BLaER1 treated with 17β-estradiol and CSF1 and Interleukin-3, amounts not matched to agents 10 nM and 100 nM (cell line): Measurements from ENCODE around the gene HTR6.

Source experiments
- H3K27ac ChIP-seq, 11 experiments: shearing (Covaris generic); formaldehyde crosslinking; 2 replicates each; pipeline ENCODE4 v1.8.1; 2022
- H3K27me3 ChIP-seq, 11 experiments: shearing (Covaris generic); formaldehyde crosslinking; 2 replicates each; pipeline ENCODE4 v1.8.1; 2022
- H3K36me3 ChIP-seq, 11 experiments: shearing (Covaris generic); formaldehyde crosslinking; 2 replicates each; pipeline ENCODE4 v1.8.1; 2022
- H3K4me1 ChIP-seq, 10 experiments: shearing (Covaris generic); formaldehyde crosslinking; 2 replicates each; pipeline ENCODE4 v1.8.1; 2022
- H3K4me2 ChIP-seq, 11 experiments: shearing (Covaris generic); formaldehyde crosslinking; 2 replicates each; pipeline ENCODE4 v1.8.1; 2022
- H3K4me3 ChIP-seq, 10 experiments: shearing (Covaris generic); formaldehyde crosslinking; 2 replicates each; pipeline ENCODE4 v1.8.1; 2022
- H3K9ac ChIP-seq, 11 experiments: shearing (Covaris generic); formaldehyde crosslinking; 2 replicates each; pipeline ENCODE4 v1.8.1; 2022
- H3K9me3 ChIP-seq, 11 experiments: shearing (Covaris generic); formaldehyde crosslinking; replicated peaks in 1 of 11; 2 replicates each; pipeline ENCODE4 v1.8.1; 2022
- H4K20me1 ChIP-seq, 11 experiments: shearing (Covaris generic); formaldehyde crosslinking; 2 replicates each; pipeline ENCODE4 v1.8.1; 2022
- Cebpa-rat ChIP-seq, 11 experiments: shearing (Covaris generic); IDR thresholded peaks; 2 replicates each; pipeline ENCODE4 v1.8.1; 2022

Gene HTR6

DNA sequence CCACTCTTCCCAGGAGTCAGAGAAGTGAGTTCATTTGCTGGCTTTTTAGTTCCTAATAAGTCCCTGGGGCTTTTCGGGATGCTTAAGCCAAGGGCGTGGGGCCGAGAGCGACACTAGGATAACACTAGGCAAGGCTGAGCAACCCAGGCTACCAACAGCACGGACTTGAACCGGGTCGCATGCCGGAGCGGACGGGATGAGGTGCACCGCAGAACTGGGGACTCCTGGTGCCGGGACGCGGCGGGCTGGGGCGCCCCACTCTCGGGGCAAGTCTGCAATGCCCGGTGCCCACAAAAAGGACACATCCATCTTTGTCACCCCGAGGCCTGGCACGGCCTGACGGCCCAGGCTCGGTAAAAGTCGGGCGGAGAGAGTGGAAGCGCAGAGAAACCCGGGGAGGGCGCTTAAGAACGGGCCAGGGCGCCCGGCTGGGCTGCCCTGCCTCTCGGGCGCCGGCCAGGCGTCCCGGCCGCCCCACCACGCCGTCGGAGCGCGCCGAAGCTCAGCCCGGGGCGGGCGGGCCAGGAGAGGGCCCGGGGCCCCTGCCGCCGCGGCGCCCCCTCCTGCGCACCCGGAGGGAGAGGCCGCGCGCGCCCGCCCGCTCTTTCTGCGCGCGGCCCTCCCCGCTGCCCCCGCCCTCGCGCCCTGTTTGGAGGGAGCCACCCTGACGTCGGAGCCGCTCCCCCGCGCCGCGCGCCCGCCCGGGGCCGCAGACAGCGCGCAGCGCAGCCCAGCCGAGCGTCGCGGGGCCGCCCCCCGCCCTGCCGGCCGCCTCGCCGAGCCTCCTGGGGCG, 20.9 kb upstream of the HTR6 start, which contains the start of gene NBL1:
NBL1 (plus strand) TSS at position 710 of the 793 bp plus-strand sequence. CDS start 10,720 bp downstream, outside the sequence.
- peaks cover 0 to 51% (median 29%) of the 10 kb centered on the region in 11 experiments; a peak in 17 of 22 replicates for H4K20me1 ChIP-seq
- H3K36me3 ChIP-seq = no peaks in the 10 kb centered on the region
- peaks cover 57 to 83% (median 72%) of the 10 kb centered on the region in 11 experiments for H3K27me3 ChIP-seq
- peaks cover 0 to 27% (median 15%) of the 10 kb centered on the region in 10 experiments; a peak in 16 of 20 replicates for H3K4me1 ChIP-seq
- TF ChIP-seq Cebpa-rat (IDR thresholded peaks at IDR 0.05) = no peak
- no peaks in the 10 kb centered on the region for H3K9me3 ChIP-seq
- peak within 1 kb of the TSS; percentile 68 to 82 (median 77) for H3K9ac ChIP-seq
- peak within 1 kb of the TSS in 10 of 11 experiments; percentile 25 to 60 (median 48); a peak in 18 of 22 replicates for H3K27ac ChIP-seq
- H3K4me2 ChIP-seq = peak within 1 kb of the TSS; percentile 86 to 100 (median 95)
- peak within 1 kb of the TSS; percentile 76 to 83 (median 80) for H3K4me3 ChIP-seq

GRCh38 chr1:19644395-19644680, 20.3 kb upstream of the HTR6 start:
- Histone ChIP-seq H3K36me3 (no peaks in the 10 kb centered on the region), H3K4me1 (peaks cover 0 to 27% (median 15%) of the 10 kb centered on the region in 10 experiments; a peak in 16 of 20 replicates), H3K9me3 (no peaks in the 10 kb centered on the region), H3K27me3 (peaks cover 57 to 83% (median 72%) of the 10 kb centered on the region in 11 experiments), H4K20me1 (peaks cover 0 to 51% (median 29%) of the 10 kb centered on the region in 11 experiments; a peak in 17 of 22 replicates), H3K4me2 (peak overlapping the region; percentile 86 to 100 (median 95)), H3K9ac (peak overlapping the region; percentile 68 to 82 (median 77)), H3K4me3 (peak overlapping the region; percentile 76 to 83 (median 80)), H3K27ac (peak overlapping the region in 10 of 11 experiments; percentile 25 to 60 (median 48); a peak in 18 of 22 replicates)
- TF ChIP-seq Cebpa-rat (IDR thresholded peaks at IDR 0.05) = no peak

DNA sequence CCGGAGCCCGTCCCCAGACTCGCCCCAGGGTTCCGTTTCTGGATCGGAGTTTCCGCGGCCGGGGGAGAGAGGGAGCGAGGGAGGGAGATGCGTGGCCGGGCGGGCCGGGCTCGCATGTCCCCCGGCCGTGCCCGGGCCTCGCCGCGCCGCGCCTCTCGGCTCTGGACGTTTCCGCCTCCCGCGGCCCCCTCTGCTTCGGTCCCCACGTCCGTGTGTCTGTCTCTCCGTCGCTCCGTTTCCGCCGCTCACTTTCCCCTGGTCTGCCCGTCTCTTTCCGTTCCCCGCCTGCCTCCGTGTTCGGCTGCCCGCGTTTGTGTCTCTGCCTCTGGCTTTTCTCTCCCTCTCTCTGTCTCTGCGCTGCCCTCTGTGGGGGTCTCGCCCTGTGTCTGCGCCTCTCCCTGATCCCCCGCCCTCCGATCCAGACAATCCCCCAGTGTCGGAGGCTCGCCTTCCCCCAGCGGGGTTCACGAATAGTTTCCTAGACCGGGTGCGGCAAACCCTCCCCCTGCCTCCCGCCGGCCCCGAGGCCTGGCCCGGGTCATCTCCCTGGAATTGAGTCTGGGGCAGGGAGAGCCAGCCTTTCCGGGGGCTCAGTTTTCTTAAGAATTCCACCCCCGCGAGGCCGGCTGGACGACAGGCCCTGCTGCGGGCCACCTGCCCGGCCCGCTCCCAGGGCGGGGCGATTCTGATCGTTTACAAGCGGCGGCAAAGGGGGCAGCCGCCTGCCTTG, 19.8 kb upstream of the HTR6 start:
- no peak for TF ChIP-seq Cebpa-rat (IDR thresholded peaks at IDR 0.05)
- Histone ChIP-seq H3K4me3 (peak overlapping the region; percentile 76 to 83 (median 80)), H3K4me1 (peaks cover 0 to 27% (median 15%) of the 10 kb centered on the region in 10 experiments; a peak in 16 of 20 replicates), H3K9ac (peak overlapping the region; percentile 68 to 82 (median 77)), H3K36me3 (no peaks in the 10 kb centered on the region), H3K27me3 (peaks cover 57 to 83% (median 72%) of the 10 kb centered on the region in 11 experiments), H3K4me2 (peak overlapping the region; percentile 86 to 100 (median 95)), H4K20me1 (peaks cover 0 to 51% (median 29%) of the 10 kb centered on the region in 11 experiments; a peak in 17 of 22 replicates), H3K27ac (peak overlapping the region in 10 of 11 experiments; percentile 25 to 60 (median 48); a peak in 18 of 22 replicates), H3K9me3 (no peaks in the 10 kb centered on the region)

DNA sequence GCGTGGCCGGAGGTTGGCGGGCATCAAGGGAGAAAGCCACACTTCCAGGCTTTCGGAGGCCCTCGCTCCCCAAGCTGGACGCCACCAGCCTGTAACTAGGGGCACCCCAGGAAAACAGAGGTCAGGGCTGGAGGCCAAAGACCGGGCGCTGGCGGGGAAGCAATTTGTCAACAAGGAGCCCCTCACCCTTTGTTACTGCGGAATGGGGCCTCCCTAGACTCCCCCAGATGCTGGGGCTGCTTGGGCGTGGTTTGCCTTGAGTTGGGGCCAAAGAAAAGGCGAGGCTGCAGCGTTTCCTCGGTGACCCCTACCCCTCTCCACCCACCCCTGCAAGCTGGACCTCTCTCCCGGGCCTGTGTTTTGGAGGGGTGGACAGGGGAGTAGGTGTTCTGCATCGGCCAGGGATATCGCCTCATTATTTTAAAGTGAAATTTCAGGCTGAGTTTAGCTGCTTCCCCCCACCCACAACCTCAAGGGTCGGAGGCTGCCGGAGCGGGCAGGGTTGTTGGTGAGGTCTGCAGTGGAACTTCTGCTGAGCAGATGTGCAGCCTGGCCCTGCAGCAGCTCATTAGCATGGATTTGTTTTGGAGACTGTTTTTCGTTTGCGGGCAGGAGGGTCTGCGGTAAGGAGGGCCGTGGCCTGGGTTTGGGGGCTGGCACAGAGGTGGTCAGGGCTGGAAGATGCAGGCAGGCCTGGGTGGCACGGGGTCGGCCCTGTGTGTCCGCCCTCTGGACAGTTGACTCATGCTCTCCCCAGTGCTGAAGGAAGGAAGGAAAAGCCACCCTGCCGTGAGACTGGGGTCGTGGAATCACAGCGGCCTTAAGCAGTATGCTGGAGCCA, 19.0 kb upstream of the HTR6 start:
- no peaks in the 10 kb centered on the region for H3K9me3 ChIP-seq
- peaks cover 0 to 56% (median 34%) of the 10 kb centered on the region in 11 experiments; a peak in 17 of 22 replicates for H4K20me1 ChIP-seq
- H3K4me2 ChIP-seq = peak overlapping the region; percentile 86 to 100 (median 95)
- H3K9ac ChIP-seq = peak overlapping the region in 6 of 11 experiments; percentile 68 to 82 (median 76); a peak in 5 of 22 replicates
- H3K4me1 ChIP-seq = peaks cover 0 to 27% (median 15%) of the 10 kb centered on the region in 10 experiments; a peak in 16 of 20 replicates
- no peaks in the 10 kb centered on the region for H3K36me3 ChIP-seq
- H3K27ac ChIP-seq = no peak overlapping the region
- H3K4me3 ChIP-seq = peak overlapping the region; percentile 76 to 83 (median 80); a peak in 17 of 20 replicates
- TF ChIP-seq Cebpa-rat (IDR thresholded peaks at IDR 0.05) = no peak
- peaks cover 57 to 78% (median 72%) of the 10 kb centered on the region in 11 experiments for H3K27me3 ChIP-seq

GRCh38 chr1:19646377-19647319, 18.0 kb upstream of the HTR6 start:
- H3K4me1 ChIP-seq = peaks cover 0 to 27% (median 15%) of the 10 kb centered on the region in 10 experiments; a peak in 16 of 20 replicates
- TF ChIP-seq Cebpa-rat (IDR thresholded peaks at IDR 0.05) = no peak
- H3K4me2 ChIP-seq = peak overlapping the region in 4 of 11 experiments; percentile 2 to 95 (median 14); a peak in 2 of 22 replicates
- no peaks in the 10 kb centered on the region for H3K9me3 ChIP-seq
- peaks cover 57 to 68% (median 65%) of the 10 kb centered on the region in 11 experiments for H3K27me3 ChIP-seq
- no peak overlapping the region for H3K9ac ChIP-seq
- H3K4me3 ChIP-seq = no peak overlapping the region
- no peak overlapping the region for H3K27ac ChIP-seq
- peaks cover 0 to 61% (median 35%) of the 10 kb centered on the region in 11 experiments; a peak in 17 of 22 replicates for H4K20me1 ChIP-seq
- H3K36me3 ChIP-seq = no peaks in the 10 kb centered on the region

- H3K4me1 ChIP-seq = peaks cover 0 to 27% (median 15%) of the 10 kb centered on the region in 10 experiments; a peak in 16 of 20 replicates
- H3K9me3 ChIP-seq = no peaks in the 10 kb centered on the region
- H3K27ac ChIP-seq = no peak overlapping the region
- no peaks in the 10 kb centered on the region for H3K36me3 ChIP-seq
- TF ChIP-seq Cebpa-rat (IDR thresholded peaks at IDR 0.05) = no peak
- no peak overlapping the region for H3K4me3 ChIP-seq
- no peak overlapping the region for H3K9ac ChIP-seq
- peak overlapping the region in 4 of 11 experiments; percentile 3 to 21 (median 13); a peak in 2 of 22 replicates for H3K4me2 ChIP-seq
- peaks cover 0 to 67% (median 35%) of the 10 kb centered on the region in 11 experiments; a peak in 17 of 22 replicates for H4K20me1 ChIP-seq
- peaks cover 50 to 58% (median 55%) of the 10 kb centered on the region in 11 experiments for H3K27me3 ChIP-seq
These were observed 17.0 kb upstream of the HTR6 start for GRCh38 chr1:19647643-19648042.

- Histone ChIP-seq H3K27ac (no peak overlapping the region), H3K27me3 (peaks cover 44 to 52% (median 49%) of the 10 kb centered on the region in 11 experiments), H3K9ac (no peak overlapping the region), H4K20me1 (peaks cover 0 to 64% (median 35%) of the 10 kb centered on the region in 11 experiments; a peak in 17 of 22 replicates), H3K4me3 (no peak overlapping the region), H3K36me3 (no peaks in the 10 kb centered on the region), H3K4me1 (peaks cover 0 to 24% (median 14%) of the 10 kb centered on the region in 10 experiments; a peak in 16 of 20 replicates), H3K4me2 (no peak overlapping the region), H3K9me3 (no peaks in the 10 kb centered on the region)
- no peak for TF ChIP-seq Cebpa-rat (IDR thresholded peaks at IDR 0.05)
These were observed 16.4 kb upstream of the HTR6 start for GRCh38 chr1:19648239-19648638.
